Endothelial cell of umbilical vein (primary cell): ENCODE data around the gene PROM1. TPM values are rescaled to one million over a fixed set of nuclear protein-coding genes. Genes with fewer than 3 reads are reported as not detected.

ENCODE experiments used
- BruUV-seq: library from RNA; stranded (reverse); fragments of 400-500 nt; replicated peaks from 2 replicates; lab custom pipeline; 2021; lab: Mats Ljungman, UMichigan
- CTCF ChIA-PET: fragments of 300-600, 350-600 bp; sonication (Branson Sonifier 250); formaldehyde crosslinking; loops from one replicate; lab custom pipeline; 2021; ENCODE audit warnings: antibody characterized with exemption, inconsistent platforms; lab: Charles Lee
- POLR2A ChIA-PET: fragments of 300-600, 350-600 bp; sonication (Branson Sonifier 250); formaldehyde crosslinking; loops from one replicate; lab custom pipeline; 2021; ENCODE audit warnings: antibody characterized with exemption, inconsistent platforms; lab: Charles Lee
- DNase-seq: peaks from one replicate; pipeline ENCODE4 v3.0.0-alpha.2; 2011; ENCODE audit warnings: low read depth, low spot score
- FAIRE-seq: peaks from 2 replicates; lab custom pipeline; 2011; peaks lifted over from hg19 to GRCh38; lab: Jason Lieb, UNC
- H2AFZ ChIP-seq: 2 replicates; pipeline ENCODE4 v1.6.0; 2012; ENCODE audit warnings: low read depth, low read length, control low read depth, inconsistent platforms
- H3K27ac ChIP-seq: 2 replicates; pipeline ENCODE4 v1.5.1; 2011; ENCODE audit warnings: low read depth, mild to moderate bottlenecking, control low read depth, low read length, moderate library complexity; ENCODE audit not compliant: insufficient read depth
- H3K27me3 ChIP-seq, 2 experiments: 2 replicates each; pipeline versions ENCODE4 v1.6.0 to v1.6.1; 2011; ENCODE audit warnings: low read length in 2 of 2, mixed read lengths in 1 of 2; ENCODE audit not compliant: control insufficient read depth in 2 of 2, insufficient read depth in 2 of 2
- H3K36me3 ChIP-seq, 2 experiments: 2 replicates in 1 of 2; 3 replicates in 1 of 2; pipeline ENCODE4 v1.5.1; 2011; ENCODE audit warnings: low read length in 2 of 2, mild to moderate bottlenecking in 1 of 2, moderate library complexity in 1 of 2; ENCODE audit not compliant: control insufficient read depth in 2 of 2, insufficient read depth in 2 of 2; ENCODE audit errors: extremely low read depth in 1 of 2
- H3K4me1 ChIP-seq: 3 replicates; pipeline ENCODE4 v1.5.1; 2011; ENCODE audit warnings: mild to moderate bottlenecking, low read length; ENCODE audit not compliant: control insufficient read depth, insufficient read depth; ENCODE audit errors: extremely low read depth
- H3K4me2 ChIP-seq: 2 replicates; pipeline ENCODE4 v1.6.1; 2011; ENCODE audit warnings: low read length, control low read depth, mixed read lengths; ENCODE audit not compliant: insufficient read depth
- H3K4me3 ChIP-seq, 3 experiments: fragments of 200-600 bp in 1 of 3; sonication (generic), shearing (Covaris generic) in 1 of 3; replicated peaks in 1 of 3; 2 replicates each; pipeline ENCODE4 v1.5.1; 2011 to 2016; ENCODE audit warnings: control low read depth in 3 of 3, low read length in 3 of 3, mild to moderate bottlenecking in 2 of 3, inconsistent platforms in 1 of 3, low read depth in 1 of 3, moderate library complexity in 1 of 3; ENCODE audit not compliant: insufficient read depth in 1 of 3
- H3K79me2 ChIP-seq: 2 replicates; pipeline ENCODE4 v1.6.0; 2012; ENCODE audit warnings: low read length, inconsistent platforms; ENCODE audit not compliant: control insufficient read depth, insufficient read depth
- H3K9ac ChIP-seq: replicated peaks from 2 replicates; pipeline ENCODE3; 2011; ENCODE audit warnings: low read length, control low read depth; ENCODE audit not compliant: insufficient read depth; ENCODE audit errors: extremely low read depth
- H3K9me1 ChIP-seq: replicated peaks from 3 replicates; pipeline ENCODE4 v1.6.0; 2011; ENCODE audit warnings: mild to moderate bottlenecking, low read length; ENCODE audit not compliant: control insufficient read depth, insufficient read depth; ENCODE audit errors: extremely low read depth
- H3K9me3 ChIP-seq: replicated peaks from 2 replicates; pipeline ENCODE4 v1.5.1; 2012; ENCODE audit warnings: low read length, inconsistent platforms; ENCODE audit not compliant: control insufficient read depth, insufficient read depth
- H4K20me1 ChIP-seq: replicated peaks from 2 replicates; pipeline ENCODE3; 2011; ENCODE audit warnings: mild to moderate bottlenecking, low read length; ENCODE audit not compliant: control insufficient read depth, insufficient read depth; ENCODE audit errors: extremely low read depth
- CTCF ChIP-seq, 2 donors: IDR thresholded peaks; 1 replicate in 1 of 2; 2 replicates in 1 of 2; pipeline ENCODE4 v1.5.1; 2011; ENCODE audit warnings: low read length in 2 of 2, mild to moderate bottlenecking in 2 of 2, moderate library complexity in 2 of 2, control low read depth in 1 of 2, inconsistent platforms in 1 of 2, low read depth in 1 of 2; ENCODE audit not compliant: insufficient read depth in 1 of 2; ENCODE audit errors: extremely low read depth in 1 of 2
- EZH2 ChIP-seq: IDR thresholded peaks from 2 replicates; pipeline ENCODE4 v1.6.1; 2012; ENCODE audit warnings: borderline replicate concordance, low read depth, mild to moderate bottlenecking, moderate library complexity, low read length, inconsistent platforms; ENCODE audit not compliant: severe bottlenecking
- FOS ChIP-seq: IDR thresholded peaks from 2 replicates; pipeline ENCODE4 v1.6.1; 2011; ENCODE audit warnings: mild to moderate bottlenecking, low read length, moderate library complexity, borderline replicate concordance; ENCODE audit not compliant: insufficient read depth
- GATA2 ChIP-seq: IDR thresholded peaks from 2 replicates; pipeline ENCODE4 v1.7.0; 2011; ENCODE audit warnings: low read depth, mild to moderate bottlenecking, moderate library complexity, mixed read lengths, low read length; ENCODE audit not compliant: insufficient read length, insufficient read depth
- JUN ChIP-seq: IDR thresholded peaks from 2 replicates; pipeline ENCODE4 v1.6.1; 2011; ENCODE audit warnings: borderline replicate concordance, low read depth; ENCODE audit not compliant: insufficient read length, insufficient read depth
- MAX ChIP-seq: IDR thresholded peaks from 2 replicates; pipeline ENCODE4 v1.6.1; 2011; ENCODE audit not compliant: insufficient read depth, insufficient read length
- MYC ChIP-seq: IDR thresholded peaks from one replicate; pipeline ENCODE4 v1.6.1; 2011; ENCODE audit warnings: mild to moderate bottlenecking, low read depth, low read length
- POLR2A ChIP-seq: IDR thresholded peaks from 2 replicates; pipeline ENCODE4 v1.6.1; 2012; ENCODE audit warnings: low read depth, mild to moderate bottlenecking, control low read depth, low read length
- POLR2AphosphoS5 ChIP-seq: IDR thresholded peaks from 2 replicates; pipeline ENCODE4 v1.6.1; 2012; ENCODE audit warnings: low read depth, mild to moderate bottlenecking, control low read depth, low read length, moderate library complexity; ENCODE audit not compliant: insufficient read depth
- dilution Hi-C: fragments of 300-500 bp; cut with MboI; formaldehyde crosslinking; loops from one replicate; pipeline ENCODE4 v1.15.0; 2019; ENCODE audit warnings: low sequenced_read_pairs; ENCODE audit not compliant: extremely low pct_ligation_motif_present
- intact Hi-C: fragments of 100-400 bp; cut with micrococcal nuclease; formaldehyde crosslinking; loops from one replicate; pipeline ENCODE4 v1.10.0; 2022
- polyA plus RNA-seq, 4 experiments: library from polyadenylated mRNA; depleted of rRNA in 3 of 4; stranded (reverse) in 3 of 4; unstranded in 1 of 4; fragments of >200 nt; gene quantifications; 2 replicates each; pipeline versions ENCODE4 v1.2.1 to v1.2.3, GENCODE V29; 2011 to 2012; ENCODE audit warnings: missing spikeins in 1 of 4
- total RNA-seq: library from RNA; stranded (reverse); gene quantifications from 2 replicates; pipeline ENCODE4 v1.2.3, GENCODE V29; 2021

PROM1 gene
- total and polyA plus RNA-seq, 2 donors (not counting 3 experiments of a cell fraction or from before 2014, with no cell fraction given), result 0.36 to 1.7 TPM

GRCh38 chr4:16092682-16093319 is 9.0 kb upstream of the PROM1 start:
- ChIA-PET CTCF (no interaction called here), POLR2A (no interaction called here)
- no peak overlapping the region for H3K4me3 ChIP-seq
- H3K9me1 ChIP-seq, result no peaks in the 10 kb centered on the region
- no peak overlapping the region for H3K4me2 ChIP-seq
- intact Hi-C loops (no loop called here), dilution Hi-C loops (no loop called here)
- H3K9ac ChIP-seq, result no peak overlapping the region
- no peak for DNase-seq
- H3K79me2 ChIP-seq, result no peaks in the 10 kb centered on the region
- H3K27ac ChIP-seq, result no peak overlapping the region
- no peaks in the 10 kb centered on the region for H3K36me3 ChIP-seq
- no peaks in the 10 kb centered on the region for H3K4me1 ChIP-seq
- peaks cover 10 to 14% of the 10 kb centered on the region in 2 experiments for H3K27me3 ChIP-seq
- H3K9me3 ChIP-seq, result no peaks in the 10 kb centered on the region
- no peak overlapping the region for H2AFZ ChIP-seq
- no peak for FAIRE-seq
- BruUV-seq, result no TSS peak
- no peaks in the 10 kb centered on the region for H4K20me1 ChIP-seq
- TF ChIP-seq POLR2A, result no peak
- TF ChIP-seq GATA2, result no peak

- H3K9ac ChIP-seq, result no peak overlapping the region
- no peak overlapping the region for H2AFZ ChIP-seq
- dilution Hi-C loops, result no loop called here
- no peak overlapping the region for H3K4me3 ChIP-seq
- H3K4me1 ChIP-seq, result no peaks in the 10 kb centered on the region
- CTCF ChIA-PET, result interaction anchor here (1.2 kb wide), 1 partner anchor 28 kb away, joined by 4 read pairs; no protein-coding TSS in a partner anchor
- H3K27me3 ChIP-seq, result peaks cover 21 to 26% of the 10 kb centered on the region in 2 experiments
- H3K27ac ChIP-seq, result no peak overlapping the region
- no peak for TF ChIP-seq MYC
- no peak for TF ChIP-seq POLR2A
- TF ChIP-seq JUN, result no peak
- TF ChIP-seq EZH2, result no peak
- TF ChIP-seq GATA2, result no peak
- no peak for TF ChIP-seq MAX
- no peak for TF ChIP-seq FOS
- no peak for TF ChIP-seq CTCF (IDR thresholded peaks at IDR 0.05; ENCODE audit: extremely low read depth in 1 of 2, insufficient read depth in 1 of 2, low read depth in 1 of 2, low read length in 2 of 2)
- no peak for TF ChIP-seq POLR2AphosphoS5
- FAIRE-seq (no peak), DNase-seq (no peak)
- no peaks in the 10 kb centered on the region for H3K9me3 ChIP-seq
- intact Hi-C loops, result no loop called here
- no peaks in the 10 kb centered on the region for H3K79me2 ChIP-seq
- POLR2A ChIA-PET, result no interaction called here
- BruUV-seq, result no TSS peak
- H3K4me2 ChIP-seq, result no peak overlapping the region
- no peaks in the 10 kb centered on the region for H4K20me1 ChIP-seq
- no peaks in the 10 kb centered on the region for H3K36me3 ChIP-seq
- no peaks in the 10 kb centered on the region for H3K9me1 ChIP-seq
Measured at GRCh38 chr4:16090096-16090705, 6.4 kb upstream of the PROM1 start.
